GM13976 (cell line): ENCODE results near the gene IGIP.

Experiments
- DNase-seq: peaks from one replicate; pipeline ENCODE4 v3.0.0; 2012; ENCODE audit warnings: low spot score
- in situ Hi-C: fragments of 300-500 bp; cut with MboI; formaldehyde crosslinking; loops from one replicate; pipeline ENCODE4 v1.12.0; 2022; ENCODE audit warnings: low sequenced_read_pairs, mixed read lengths, inconsistent platforms; ENCODE audit not compliant: unreplicated experiment
- TF ChIP-seq, protein P1 (sequence below): IDR thresholded peaks from 2 replicates; pipeline ENCODE4 v1.5.1; 2012; ENCODE audit warnings: borderline replicate concordance, mild to moderate bottlenecking; ENCODE audit not compliant: insufficient read depth; ENCODE audit errors: extremely low read depth, missing control alignments, control extremely low read depth

Gene IGIP

DNA sequence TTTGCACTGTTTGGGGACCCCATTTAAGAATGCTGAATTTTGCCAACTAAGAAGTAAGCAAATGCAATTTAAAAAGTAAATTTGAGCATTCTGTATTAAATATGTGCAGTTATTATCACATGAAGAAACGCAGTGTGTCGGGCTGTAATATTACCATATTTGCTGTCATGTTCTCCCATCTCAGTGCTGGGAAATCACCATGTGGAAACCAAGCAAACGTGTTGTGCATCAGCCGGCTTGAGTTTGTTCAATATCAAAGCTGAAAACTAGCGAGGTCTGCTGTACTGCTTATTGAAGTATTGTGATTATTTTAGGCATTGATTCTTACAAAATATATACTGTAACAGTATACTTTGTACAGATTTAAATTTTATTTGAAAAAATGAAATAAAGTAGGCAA is 2.6 kb downstream of the IGIP start:
- TF ChIP-seq, protein P1, sequence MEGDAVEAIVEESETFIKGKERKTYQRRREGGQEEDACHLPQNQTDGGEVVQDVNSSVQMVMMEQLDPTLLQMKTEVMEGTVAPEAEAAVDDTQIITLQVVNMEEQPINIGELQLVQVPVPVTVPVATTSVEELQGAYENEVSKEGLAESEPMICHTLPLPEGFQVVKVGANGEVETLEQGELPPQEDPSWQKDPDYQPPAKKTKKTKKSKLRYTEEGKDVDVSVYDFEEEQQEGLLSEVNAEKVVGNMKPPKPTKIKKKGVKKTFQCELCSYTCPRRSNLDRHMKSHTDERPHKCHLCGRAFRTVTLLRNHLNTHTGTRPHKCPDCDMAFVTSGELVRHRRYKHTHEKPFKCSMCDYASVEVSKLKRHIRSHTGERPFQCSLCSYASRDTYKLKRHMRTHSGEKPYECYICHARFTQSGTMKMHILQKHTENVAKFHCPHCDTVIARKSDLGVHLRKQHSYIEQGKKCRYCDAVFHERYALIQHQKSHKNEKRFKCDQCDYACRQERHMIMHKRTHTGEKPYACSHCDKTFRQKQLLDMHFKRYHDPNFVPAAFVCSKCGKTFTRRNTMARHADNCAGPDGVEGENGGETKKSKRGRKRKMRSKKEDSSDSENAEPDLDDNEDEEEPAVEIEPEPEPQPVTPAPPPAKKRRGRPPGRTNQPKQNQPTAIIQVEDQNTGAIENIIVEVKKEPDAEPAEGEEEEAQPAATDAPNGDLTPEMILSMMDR = no peak
- in situ Hi-C loops = no loop called here
- no peak for DNase-seq

DNA sequence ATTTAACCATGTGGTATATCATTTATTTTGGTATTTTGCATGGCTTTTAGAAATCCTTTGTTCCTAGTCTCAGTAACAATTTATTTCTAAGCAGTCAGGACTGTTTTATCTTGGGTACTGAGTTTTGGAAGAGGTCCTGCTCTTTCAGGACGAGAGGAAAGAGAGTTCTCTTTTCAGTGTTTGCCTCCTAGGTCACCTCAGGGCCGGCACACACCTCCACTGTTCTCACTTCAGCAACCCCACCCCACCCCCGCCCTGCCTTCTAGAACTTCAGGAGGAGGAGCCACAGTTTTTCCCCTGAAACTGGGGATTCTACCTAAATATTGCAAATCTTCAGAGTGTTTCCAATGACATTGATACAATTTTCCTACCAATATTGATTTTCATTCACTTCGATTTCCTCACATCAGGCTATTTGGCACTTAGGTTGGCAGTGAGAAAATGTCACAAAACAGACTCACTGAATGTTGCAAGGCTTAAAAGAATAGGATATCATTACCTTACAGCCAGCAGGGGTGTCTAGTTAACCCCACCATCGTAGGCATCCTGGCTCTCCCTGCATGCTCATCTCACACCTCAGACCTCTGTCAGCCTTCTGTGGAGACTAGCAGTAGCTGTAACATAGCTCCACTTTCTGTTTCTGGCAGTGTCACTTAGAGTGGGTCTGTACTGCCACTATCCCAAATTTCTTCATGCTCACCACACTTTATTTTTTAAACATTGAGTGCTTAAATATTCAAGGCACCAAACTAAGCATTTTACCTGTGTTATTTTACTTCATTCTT is 5.4 kb downstream of the IGIP start:
- no peak for DNase-seq
- TF ChIP-seq, protein P1 = no peak
- in situ Hi-C loops = no loop called here

DNA sequence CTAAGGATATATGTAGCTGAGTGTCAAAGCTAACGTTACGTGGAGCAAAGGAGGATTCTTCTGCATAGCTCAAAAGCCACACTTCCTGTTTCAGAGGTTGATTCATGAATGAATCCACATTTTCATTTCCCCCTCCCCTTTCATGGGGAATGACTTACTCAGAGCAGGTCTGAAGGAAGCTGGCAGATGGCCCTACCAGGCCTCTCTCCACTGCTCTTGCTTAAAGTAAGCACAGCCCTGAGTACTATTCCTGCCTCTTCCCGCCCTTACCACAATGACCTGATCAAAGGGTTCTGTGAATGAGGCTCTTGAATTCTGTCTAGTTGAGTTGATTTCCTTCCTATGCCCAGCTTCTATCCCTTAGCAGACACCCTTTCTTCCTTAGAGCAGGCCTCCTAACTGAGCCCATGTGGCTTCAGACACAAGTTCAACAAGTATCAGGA is 6.3 kb downstream of the IGIP start:
- no peak for DNase-seq
- TF ChIP-seq, protein P1 = no peak
- in situ Hi-C loops = no loop called here

DNA sequence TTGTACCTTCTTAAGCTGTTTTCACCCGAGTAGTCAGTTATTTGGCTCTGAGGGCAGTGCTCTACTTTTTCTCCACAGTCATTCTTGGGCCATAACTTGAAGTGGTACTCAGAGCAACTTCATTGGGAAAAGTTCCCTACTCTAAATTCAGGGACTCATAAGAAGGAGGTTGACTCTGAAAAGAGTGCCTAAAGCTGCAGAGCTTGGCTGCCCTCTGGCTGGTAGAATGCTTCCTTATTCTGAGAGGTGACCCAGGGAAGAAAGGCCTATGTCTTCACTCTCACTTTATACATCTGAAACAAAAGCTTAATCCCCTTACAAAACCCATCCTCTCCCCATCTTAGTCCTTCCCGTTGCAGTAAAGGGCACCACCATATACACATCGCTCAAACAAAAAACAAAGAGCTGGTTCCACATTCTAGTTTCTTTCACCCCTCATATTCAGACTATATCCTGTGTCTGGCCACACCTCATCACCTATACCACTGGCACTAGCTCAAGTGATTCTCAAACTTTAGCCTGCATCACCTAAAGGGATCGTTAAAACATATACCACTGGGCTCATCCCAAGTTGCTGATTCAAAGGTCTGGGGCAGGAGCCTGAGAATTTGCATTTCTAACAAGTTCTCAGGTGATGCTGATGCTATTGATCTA is 7.9 kb downstream of the IGIP start:
- in situ Hi-C loops = no loop called here
- no peak for DNase-seq
- TF ChIP-seq, protein P1 = no peak

DNA sequence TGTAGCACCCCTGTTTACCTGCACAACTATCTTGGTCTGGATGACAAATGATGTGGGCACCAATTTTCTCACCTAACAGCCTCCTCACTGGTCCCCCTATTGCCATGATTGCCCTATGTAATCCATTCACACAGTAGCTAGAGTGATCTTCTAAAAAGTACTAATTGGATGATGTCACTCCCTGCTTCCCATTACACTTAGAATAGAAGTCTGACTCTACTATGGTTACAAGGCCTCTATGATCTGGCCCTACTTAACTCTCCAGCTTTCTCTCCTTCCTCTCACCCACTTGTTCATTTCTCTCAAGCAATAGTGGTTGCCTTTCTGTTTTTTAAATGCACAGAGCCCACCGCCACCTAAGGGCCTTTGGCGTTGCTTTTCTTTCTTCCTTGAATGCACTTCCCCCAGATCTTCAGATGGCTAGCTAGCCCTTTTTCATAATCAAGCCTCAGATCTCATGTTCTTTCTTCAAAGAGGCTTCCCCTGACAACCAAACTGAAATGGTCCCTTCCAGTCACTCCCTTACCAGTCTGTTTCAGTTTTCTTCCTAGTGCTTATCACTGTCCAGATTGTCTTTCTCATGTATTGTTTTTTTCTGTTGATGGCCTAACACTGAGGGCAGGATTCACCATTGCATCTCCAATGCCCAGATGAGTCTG is 8.7 kb downstream of the IGIP start:
- DNase-seq = no peak
- in situ Hi-C loops = no loop called here
- TF ChIP-seq, protein P1 = no peak

DNA sequence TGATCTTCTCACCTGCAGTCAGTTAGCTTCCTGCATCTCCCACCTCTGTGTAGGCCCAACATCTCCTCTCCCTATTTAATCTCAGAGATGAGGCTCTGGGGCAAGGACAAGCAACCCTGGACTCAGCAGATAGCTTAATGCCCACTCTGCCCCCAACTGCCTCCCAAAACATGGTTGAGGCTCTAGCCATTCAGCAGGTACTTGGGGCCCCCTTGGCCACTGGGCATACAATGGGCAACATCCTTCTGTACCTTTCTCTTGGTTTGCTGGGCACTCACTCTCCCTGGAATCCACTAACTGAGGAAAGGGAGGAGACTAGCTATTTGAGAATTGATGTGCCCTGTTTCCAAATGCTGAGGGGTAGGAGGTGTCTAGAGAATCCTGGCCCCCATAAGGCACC is 9.4 kb downstream of the IGIP start:
- TF ChIP-seq, protein P1 = no peak
- no peak for DNase-seq
- in situ Hi-C loops = no loop called here
